Forelimb muscle (tissue), 1 donor: ENCODE measurements around the gene SLIT3. TPM values are rescaled to one million over a fixed set of nuclear protein-coding genes. Genes with fewer than 3 reads are reported as not detected.
"Not testable (repeated sequence)": the region's sequence is repeated elsewhere in the genome, so short reads cannot be mapped to it uniquely, and the experiment has no call there.

ENCODE experiments used
- DNase-seq: peaks from one replicate; pipeline ENCODE4 v3.0.0-alpha.2; 2013; ENCODE audit warnings: low read depth
- polyA plus RNA-seq: library from polyadenylated mRNA; unstranded; fragments of 120-200 nt; gene quantifications from one replicate; pipeline ENCODE4 v1.2.1, GENCODE V29; 2013; ENCODE audit not compliant: insufficient read length

The SLIT3 gene
- polyA plus RNA-seq, 1 donor, result 6.8 TPM

DNA sequence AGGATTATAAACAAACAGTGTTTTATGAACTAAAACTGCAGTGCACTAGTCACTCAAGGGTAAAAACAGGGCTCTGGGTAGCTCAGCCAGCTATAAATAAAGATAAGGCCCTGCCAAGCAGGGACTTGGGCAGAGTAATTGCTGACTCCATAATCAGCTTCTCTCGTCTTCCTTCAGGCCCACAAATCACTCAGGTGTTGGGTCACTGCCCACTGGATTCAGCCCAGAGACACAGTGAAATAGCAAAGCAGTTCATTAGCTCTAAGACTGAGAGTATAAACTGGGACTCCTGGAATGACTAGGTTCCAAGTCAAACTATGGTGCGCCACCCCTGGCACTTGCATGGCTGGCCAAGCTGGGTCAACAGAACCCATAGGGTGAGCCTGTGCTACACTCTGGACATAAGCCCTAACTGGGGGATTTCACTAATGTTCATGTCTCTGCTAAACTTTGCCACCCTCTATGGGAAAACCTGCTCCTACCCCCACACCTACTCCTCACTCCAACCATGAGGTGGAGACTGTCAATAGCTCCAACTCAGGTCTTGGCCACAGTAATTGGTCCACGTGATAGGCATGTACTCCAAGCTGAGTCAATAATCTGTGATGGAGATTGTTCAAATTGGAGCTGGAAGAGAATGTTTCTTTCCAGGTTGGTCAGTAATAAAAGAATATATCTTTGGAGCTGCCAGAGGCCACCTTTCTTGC lies 158.5 kb downstream of the SLIT3 start:
- DNase-seq, result no peak

GRCh38 chr5:169140215-169140614 lies 160.7 kb downstream of the SLIT3 start:
- DNase-seq, result not testable (repeated sequence)

GRCh38 chr5:169139480-169140050 lies 161.4 kb downstream of the SLIT3 start:
- no peak for DNase-seq

DNA sequence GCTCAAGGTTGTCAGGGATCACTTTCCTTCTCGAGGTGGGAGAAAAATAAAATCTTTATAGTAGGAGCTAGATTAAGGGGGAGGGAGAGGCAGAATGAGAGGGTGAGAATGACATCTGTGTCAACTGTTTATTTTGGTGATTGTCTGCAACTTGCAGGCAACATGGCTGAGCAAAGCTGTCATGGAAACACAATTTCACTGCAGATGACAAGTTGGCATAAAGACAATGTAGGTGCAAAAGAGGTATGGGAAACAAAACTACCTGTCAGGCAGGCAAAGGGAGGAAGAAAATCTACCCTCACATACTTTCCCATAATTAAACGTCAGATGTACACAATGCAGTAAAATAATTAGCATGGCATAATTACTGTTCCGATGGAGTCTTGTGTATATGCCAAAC lies 167.4 kb downstream of the SLIT3 start:
- no peak for DNase-seq

- no peak for DNase-seq
Observed at GRCh38 chr5:169132302-169132660, 168.7 kb downstream of the SLIT3 start.

DNA sequence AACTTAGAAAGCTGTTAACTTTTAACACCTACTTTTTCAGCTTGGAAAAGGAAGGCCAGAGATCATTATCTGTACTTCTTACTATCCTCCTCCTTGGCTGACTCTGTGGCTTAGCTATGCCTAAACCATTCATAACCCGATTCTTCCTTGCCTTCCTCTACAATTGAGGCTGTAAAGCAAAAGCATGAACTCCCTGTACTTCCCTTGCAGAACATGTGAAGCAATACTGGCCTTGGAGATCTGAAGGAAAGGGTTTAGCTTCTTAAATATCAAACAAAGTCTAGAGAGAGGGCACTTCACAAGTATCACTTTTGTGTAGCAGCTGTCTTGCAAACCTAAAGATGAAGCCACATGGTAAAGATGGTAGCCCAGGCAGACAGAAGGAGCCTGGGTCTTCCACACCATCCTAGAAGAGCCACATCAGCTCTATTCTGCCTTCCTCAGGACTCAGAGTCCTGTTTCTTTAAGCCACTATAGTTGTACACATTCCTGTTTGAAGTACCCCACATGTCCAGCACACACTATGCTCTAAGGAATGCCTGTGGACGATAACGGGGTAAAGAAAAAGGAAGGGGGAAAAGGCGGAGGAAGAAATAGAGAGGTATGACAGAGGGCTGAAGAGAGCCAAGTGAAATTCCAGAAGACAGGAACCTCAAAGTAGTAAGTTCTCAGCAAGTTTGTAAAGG lies 169.2 kb downstream of the SLIT3 start:
- DNase-seq, result no peak

- DNase-seq, result no peak
Observed at GRCh38 chr5:169128679-169129078, 172.3 kb downstream of the SLIT3 start.

DNA sequence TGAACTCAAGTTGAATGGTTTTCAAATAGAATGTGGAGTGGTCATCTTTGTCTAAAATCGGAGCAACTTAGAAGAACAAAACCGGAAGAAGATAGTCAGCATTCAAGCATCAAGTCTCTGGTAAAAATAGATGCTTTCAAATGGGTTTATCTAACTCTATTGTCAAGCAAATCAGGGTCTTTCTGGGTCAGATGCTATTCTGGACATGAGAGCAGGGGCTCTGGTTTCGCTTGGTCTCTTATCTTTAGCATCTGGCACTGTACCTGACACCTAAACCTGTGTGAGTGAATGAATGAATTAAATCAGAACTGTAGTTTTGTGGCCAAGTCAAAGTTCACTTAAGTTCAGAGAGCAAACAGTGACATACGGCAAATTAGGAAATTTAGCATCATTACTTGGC lies 173.5 kb downstream of the SLIT3 start:
- DNase-seq, result no peak

DNA sequence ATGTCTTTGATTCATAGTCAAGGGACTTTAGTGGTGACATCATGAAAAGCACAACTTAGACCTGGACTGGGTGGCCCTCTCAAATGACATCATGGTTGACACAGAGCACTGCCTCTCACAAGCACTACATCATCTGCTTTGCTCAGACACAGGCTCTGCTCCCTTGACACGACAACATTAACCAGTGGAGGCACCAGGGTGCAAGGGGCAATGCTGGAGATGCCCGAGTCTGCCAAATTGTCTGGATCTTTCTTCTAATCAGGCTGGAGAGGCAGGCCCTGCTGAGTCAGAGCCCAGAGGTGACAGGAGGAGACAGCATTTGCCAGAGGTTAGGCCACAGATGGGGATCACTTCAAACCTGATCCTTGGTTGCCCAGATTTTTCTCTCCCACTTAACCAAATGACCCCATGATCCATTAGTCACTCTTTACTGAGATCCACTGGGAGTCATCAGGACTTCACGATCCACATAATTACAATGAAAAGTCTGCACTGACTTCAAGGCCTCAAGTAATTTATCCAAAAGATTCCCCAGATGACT lies 174.4 kb downstream of the SLIT3 start:
- DNase-seq, result no peak

DNA sequence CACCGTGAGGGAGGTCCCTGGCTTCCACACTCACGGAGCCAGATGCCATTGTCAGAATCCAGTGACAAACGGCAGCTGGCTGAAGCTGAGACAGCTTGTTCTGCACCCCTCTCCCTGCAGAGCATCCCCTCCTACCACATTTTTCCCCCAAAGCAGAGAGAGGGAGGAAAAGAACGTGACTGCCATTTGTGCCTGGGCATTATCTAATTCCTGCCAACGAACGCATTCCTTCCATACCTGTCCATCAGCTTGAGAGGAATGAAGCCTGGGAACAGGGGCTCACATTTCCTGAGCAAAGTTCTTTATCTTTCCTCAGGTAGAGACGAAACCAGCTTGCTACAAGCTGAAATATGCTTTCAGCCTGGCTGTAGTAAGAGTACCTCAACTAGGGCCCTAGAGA lies 175.4 kb downstream of the SLIT3 start:
- DNase-seq, result no peak

DNA sequence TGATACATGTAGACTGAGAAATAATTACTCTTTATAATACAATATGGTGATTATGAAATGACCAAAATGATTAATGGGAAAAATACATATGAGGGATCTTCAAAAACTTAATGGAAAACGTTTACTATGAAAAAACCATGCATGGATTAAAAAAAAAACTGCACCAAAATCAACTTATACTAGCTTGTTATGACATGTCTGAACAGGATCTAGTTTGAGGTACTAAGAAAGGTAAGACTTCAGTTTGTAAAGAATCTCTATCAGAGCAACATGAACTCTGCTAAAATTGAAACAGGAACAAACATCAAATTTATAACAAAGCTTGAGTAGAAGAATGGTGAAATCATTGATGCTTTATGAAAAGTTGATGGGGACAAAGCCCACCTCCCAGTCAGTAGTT lies 178.0 kb downstream of the SLIT3 start:
- DNase-seq, result no peak

GRCh38 chr5:169121630-169122420 lies 179.1 kb downstream of the SLIT3 start:
- no peak for DNase-seq

GRCh38 chr5:169119288-169120048 lies 181.5 kb downstream of the SLIT3 start:
- DNase-seq, result no peak

- no peak for DNase-seq
Observed at GRCh38 chr5:169116961-169117461, 183.9 kb downstream of the SLIT3 start.

GRCh38 chr5:169115461-169116124 lies 185.3 kb downstream of the SLIT3 start:
- DNase-seq, result no peak

- no peak for DNase-seq
Observed at GRCh38 chr5:169114466-169115065, 186.4 kb downstream of the SLIT3 start.

- DNase-seq, result no peak
Observed at GRCh38 chr5:169112016-169112415, 188.9 kb downstream of the SLIT3 start.

- DNase-seq, result no peak
Observed at GRCh38 chr5:169106911-169107706, 193.8 kb downstream of the SLIT3 start.

DNA sequence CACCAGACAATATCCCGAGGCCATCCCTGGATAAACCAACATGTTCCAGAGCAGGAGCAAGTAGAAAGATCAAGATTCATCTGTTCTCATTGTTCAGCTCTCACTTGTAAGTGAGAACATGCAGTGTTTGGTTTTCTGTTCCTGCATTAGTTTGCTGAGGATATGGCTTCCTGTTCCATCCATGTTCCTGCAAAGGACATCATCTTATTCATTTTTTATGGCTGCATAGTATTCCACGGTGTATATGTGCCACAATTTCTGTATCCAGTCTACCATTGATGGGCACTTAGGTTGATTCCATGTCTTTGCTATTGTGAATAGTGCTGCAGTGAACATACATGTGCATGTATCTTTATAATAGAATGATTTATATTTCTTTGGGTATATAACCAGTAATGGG lies 195.4 kb downstream of the SLIT3 start:
- not testable (repeated sequence) for DNase-seq
